GM19395 (cell line): ENCODE data around the gene MAML1.
"Not testable (repeated sequence)": the region's sequence is repeated elsewhere in the genome, so short reads cannot be mapped to it uniquely, and the experiment has no call there.

ENCODE experiments used
- ATAC-seq: cut with Tn5 transposase; IDR thresholded peaks from one replicate; pipeline ENCODE4 v1.9.1; 2021; ENCODE audit warnings: mild to moderate bottlenecking, moderate library complexity; ENCODE audit not compliant: unreplicated experiment

The MAML1 gene, protein sequence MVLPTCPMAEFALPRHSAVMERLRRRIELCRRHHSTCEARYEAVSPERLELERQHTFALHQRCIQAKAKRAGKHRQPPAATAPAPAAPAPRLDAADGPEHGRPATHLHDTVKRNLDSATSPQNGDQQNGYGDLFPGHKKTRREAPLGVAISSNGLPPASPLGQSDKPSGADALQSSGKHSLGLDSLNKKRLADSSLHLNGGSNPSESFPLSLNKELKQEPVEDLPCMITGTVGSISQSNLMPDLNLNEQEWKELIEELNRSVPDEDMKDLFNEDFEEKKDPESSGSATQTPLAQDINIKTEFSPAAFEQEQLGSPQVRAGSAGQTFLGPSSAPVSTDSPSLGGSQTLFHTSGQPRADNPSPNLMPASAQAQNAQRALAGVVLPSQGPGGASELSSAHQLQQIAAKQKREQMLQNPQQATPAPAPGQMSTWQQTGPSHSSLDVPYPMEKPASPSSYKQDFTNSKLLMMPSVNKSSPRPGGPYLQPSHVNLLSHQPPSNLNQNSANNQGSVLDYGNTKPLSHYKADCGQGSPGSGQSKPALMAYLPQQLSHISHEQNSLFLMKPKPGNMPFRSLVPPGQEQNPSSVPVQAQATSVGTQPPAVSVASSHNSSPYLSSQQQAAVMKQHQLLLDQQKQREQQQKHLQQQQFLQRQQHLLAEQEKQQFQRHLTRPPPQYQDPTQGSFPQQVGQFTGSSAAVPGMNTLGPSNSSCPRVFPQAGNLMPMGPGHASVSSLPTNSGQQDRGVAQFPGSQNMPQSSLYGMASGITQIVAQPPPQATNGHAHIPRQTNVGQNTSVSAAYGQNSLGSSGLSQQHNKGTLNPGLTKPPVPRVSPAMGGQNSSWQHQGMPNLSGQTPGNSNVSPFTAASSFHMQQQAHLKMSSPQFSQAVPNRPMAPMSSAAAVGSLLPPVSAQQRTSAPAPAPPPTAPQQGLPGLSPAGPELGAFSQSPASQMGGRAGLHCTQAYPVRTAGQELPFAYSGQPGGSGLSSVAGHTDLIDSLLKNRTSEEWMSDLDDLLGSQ

DNA sequence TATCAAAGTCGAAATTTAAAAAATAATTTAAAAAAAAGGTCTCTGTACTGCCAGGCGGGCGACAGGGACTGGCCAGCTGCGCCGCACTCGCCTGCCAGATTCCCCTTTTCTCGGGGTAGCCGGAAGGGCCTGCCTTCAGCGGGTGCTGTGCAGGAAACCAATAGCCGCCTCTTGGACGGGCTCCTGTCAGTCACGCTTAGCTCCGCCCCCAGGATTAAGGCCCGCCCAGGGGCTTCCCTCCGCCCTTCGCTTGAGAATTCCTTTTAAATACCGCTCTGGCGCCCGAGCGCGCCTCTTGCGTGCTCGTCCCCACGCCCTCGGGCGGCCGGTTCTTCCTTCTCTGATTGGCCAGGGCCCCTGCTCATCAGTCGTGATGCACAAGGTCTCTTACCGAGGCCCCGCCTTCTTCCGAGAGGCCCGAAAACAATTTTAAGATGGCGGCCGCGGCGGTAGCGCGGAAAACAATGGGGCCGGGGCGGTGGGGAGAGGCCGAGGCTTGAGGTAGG is at the start of gene MAML1:
MAML1 (plus strand) TSS at position 411 of the 506 bp plus-strand sequence. CDS start 291 bp downstream, outside the sequence.
- ATAC-seq = peak; percentile 96

DNA sequence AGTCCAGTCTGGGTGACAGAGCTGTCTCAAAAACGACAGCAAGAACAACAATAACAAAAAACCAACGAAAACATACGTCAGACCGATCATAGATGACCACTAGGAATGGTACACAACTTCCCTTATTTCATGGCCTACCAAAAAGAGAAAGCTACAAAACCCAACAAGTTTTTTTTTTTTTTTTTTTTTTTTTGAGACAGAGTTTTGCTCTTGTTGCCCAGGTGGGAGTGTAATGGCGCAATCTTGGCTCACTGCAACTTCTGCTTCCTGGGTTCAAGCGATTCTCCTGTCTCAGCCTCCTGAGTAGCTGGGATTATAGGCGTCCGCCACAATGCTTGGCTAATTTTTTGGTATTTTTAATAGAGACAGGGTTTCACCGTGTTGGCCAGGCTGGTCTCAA is 43.4 kb upstream of the MAML1 start:
- ATAC-seq = not testable (repeated sequence)

DNA sequence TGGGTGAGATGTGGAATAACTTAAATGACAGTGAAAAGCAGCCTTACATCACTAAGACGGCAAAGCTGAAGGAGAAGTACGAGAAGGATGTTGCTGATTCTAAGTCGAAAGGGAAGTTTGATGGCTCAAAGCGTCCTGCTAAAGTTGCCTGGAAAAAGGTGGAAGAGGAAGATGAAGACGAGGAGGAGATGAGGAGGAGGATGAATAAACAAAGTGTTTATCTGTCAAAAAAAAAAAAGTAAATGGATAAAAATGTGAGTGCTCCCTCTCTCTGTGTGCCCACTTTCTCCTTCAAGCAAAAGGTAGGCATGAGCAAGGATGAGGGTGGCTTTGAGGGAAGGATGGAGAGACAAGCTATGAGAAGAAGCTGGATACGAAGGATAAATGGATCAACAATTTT is 38.1 kb upstream of the MAML1 start:
- ATAC-seq = no peak

DNA sequence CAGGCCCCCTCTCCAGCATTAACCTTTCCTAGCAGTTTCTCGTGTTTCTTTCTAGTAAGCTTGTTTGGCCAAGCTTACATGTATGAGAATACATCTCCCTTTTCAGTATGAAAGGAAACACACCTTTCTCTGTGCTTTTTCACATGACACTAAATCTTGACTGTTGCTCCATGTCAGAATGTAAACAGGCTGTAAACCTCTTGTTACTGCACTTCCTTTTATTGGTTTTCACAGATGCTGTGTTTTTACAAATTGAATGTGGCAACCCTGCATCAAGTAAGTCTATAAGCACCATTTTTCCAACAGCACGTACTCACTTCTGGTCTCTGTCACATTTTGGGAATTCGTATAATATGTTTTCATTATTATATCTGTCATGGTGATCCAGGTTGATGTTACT is 36.0 kb upstream of the MAML1 start:
- no peak for ATAC-seq

DNA sequence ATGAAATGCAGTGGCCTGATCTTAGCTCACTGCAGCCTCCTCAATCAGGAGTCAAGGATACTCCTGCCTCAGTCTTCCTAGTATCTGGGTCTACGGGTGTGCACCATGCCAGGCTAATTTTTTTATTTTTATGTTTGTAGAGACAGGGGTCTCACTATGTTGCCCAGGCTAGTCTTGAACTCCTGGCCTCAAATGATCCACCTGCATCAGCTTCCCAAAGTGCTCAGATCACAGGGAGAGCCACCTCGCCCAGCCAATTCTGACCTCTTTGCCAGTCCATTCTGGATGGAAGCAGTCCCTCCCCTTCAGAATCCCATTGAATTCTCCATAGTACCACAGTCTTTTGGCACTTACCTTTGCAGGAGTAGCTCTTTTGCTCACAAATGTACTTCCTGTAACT is 35.5 kb upstream of the MAML1 start:
- ATAC-seq = no peak

DNA sequence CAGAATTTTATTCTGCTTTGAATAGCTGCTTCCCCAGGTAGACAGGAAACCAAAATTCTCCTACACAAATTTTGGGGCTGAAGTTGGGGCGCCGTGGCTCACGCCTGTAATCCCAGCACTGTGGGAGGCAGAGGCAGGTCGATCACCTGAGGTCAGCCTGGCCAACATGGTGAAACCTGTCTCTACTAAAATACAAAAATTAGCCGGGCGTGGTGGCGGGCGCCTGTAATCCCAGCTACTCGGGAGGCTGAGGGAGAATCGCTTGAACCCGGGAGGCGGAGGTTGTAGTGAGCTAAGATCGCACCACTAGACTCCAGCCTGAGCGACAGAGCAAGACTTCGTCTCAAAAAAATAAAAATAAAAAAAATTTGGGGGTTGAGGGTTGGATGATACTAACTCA is 35.1 kb upstream of the MAML1 start:
- ATAC-seq = not testable (repeated sequence)

DNA sequence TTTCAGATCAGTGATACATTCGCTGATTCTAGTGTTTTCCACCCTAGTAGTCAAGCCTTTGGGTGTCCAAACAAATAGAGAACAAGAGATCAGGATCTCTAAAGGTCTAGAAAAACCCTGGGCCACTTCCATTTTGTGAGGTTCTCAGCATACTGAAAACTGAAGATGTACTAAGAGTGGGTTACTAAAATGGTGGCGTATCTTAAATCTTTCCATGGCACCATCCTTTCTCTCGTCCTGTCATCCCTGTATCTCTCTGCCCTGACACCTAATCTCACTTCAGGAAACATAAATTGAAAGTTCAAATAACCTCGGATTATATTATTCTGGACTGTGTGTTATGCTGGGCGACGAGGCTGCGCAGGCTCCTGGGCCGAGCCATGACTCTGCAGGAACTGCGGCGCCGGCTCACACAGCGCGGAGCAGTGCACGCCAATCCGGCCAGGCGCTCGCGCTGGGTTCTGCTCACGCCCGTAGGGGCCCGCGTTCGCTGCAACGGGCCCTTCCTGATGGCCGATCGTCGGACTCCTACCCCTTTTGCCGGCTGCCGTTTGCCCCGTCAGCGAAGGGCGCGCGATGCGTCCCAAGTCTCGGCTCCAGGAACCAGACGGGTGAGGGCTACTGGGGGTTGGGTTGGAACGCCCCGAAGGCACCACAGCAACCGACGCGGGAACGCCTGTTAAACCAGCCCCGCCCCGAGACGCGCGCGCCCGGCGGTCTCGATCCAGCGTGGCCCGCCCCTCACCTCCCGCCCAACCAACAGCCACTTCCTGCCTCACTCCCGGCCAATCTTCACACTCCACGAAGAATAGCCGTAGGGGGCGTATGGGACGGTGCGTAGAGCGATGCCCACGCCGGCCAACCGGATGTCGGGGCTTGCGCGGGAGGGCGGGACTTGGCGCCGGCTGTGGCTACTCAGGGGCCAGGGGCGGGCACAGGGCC is 34.4 kb upstream of the MAML1 start:
- peak; percentile 85 for ATAC-seq

DNA sequence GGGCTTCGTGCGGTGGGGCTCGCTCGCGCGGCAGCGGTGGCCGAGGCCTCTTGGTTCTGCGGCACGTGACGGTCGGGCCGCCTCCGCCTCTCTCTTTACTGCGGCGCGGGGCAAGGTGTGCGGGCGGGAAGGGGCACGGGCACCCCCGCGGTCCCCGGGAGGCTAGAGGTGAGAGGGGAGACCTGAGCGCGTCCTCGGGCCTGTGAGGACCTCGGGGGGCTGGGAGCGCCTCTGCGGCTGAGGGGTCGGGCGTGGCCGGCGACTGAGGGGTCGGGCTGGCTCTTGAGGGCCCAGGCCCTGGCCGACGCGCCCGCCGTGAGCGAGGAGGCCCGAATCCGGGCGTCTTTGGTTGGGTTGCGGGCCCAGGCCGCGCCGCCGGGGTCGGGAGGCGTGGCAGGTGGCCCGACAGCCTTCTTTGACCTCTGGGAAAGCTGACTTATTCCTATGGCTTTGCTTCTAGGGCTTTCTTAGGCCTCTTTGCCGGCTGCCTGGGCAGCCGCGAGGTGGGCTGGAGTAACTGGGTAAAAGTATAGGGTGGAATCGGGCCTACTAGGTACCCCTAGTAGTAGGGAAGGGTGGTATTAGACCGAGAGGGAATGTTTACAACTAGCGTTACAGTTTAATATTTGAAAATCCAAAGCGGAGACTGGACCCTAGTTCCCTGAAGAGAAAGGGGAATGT is 33.5 kb upstream of the MAML1 start, which contains the start of gene CANX:
CANX (plus strand) TSS at position 33 of the 681 bp plus-strand sequence. CDS start 6,715 bp downstream, outside the sequence.
- ATAC-seq = no peak

DNA sequence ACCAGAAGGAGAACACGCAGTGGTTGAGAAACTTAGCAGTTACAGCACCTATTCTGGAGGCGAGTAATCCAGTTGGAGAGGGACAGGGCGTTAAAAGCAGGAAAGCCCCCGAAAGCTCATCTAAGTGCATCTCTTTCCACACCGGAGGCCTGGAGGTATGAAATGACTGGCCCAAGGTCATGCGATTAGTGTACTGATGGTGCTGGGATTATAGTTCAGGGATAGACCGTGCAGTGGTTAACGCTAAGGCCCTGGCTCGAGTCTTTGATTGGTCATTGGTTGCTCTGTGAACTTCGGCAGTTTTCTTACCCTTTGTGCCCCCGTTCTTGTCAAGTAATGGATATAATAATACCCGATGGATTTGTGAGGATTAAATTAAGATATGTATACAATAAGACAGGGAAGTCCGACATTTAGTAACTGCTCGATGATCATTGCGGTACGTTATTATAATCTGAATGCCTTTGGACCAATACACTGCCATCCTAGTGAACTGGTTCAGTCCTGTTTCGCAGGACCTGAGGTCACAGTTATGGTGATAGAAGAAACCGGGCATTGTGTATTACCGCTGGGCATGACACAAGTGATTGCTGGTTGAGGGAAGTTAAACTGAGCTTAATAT is 32.9 kb upstream of the MAML1 start:
- no peak for ATAC-seq

DNA sequence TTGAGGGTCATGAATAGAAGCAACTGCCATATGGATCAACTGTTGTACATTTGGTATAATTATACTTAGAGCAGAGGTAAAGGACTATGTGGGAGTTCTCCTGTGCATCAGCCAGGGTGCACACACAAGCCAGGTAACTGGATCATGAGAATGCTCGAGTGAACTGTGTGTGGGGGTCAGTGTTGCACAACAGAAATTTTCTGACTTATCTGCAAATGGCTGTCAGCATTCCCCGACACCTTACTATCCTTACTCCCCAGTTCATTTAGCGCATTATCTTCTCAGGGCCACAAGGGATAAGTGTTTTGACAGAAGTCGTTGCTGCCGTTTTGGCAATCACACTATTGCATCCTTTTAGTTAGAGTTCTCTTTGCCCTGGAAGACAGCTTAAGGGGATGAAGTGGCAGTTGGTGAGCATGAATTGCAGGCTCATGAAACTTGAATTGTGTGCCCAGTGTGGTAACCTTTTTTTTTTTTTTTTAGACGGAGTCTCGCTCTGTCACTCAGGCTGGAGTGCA is 32.2 kb upstream of the MAML1 start:
- no peak for ATAC-seq

DNA sequence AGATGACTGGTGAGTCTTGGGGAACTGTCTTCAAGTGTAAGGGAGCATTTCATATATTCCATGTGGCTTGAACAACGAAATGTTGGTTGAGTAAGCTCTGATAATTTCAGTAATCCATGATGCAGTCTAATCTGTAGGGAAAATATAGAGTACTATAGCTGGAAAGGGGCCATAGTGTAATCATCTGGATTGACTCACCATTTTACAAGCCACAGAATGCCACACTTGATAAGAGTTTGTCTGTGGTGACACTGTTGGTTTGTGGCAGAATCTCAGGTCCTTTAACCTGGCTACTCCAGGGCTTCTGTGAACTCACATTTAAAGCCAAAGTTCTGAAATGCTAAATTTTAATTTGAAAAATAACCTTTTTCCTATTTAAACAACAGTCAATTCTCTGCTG is 16.3 kb upstream of the MAML1 start:
- ATAC-seq = no peak

DNA sequence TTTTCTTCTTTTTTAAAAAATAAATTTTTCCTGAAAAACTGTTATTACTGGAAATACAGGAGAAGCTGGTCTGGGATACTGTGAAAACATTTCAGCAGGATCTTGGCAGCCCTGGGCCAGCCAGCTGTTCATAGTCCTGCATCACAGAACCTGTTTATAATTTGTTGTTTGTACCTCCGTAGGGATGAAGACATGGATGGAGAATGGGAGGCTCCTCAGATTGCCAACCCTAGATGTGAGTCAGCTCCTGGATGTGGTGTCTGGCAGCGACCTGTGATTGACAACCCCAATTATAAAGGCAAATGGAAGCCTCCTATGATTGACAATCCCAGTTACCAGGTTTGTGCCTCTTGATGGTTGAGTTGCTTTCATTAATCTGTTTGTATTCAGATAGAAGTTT is 12.4 kb upstream of the MAML1 start:
- ATAC-seq = no peak

DNA sequence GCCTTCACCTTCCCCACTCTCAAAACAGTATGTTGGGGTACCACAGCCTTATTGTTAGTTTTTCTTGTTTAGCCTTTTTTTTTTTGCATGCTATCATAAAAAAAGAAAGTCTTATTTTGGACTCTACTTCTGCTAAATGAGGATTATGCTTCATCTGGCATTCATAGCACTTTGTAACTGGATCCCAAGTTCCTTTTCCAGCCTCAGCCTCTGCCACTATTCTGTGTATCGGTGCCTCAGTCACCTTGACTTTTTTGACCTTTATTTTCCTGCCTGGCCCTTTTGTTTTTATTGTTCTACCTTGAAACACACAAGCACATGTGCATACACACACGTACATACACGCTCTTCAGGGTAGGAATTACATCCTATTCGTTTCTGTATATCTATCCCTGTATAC is 8.5 kb upstream of the MAML1 start:
- ATAC-seq = no peak

DNA sequence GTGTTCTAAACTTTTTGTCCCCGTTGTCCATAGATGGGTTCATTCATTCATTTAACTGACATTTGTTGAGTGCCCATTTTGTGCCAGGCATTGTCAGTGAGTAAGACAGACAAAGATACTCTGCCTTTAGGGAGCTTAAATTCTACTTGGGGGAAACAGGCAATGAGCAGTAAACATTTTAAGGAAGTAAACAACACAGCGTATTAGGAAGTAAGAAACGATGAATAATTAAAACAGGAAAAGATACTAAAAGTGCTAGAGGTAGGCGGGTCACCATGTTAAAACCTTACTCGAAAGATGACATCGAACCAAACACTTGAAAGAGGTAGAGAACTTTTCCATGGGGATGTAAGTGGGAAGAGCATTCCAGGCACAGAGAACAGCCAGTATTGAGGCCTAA is 5.5 kb upstream of the MAML1 start:
- no peak for ATAC-seq

DNA sequence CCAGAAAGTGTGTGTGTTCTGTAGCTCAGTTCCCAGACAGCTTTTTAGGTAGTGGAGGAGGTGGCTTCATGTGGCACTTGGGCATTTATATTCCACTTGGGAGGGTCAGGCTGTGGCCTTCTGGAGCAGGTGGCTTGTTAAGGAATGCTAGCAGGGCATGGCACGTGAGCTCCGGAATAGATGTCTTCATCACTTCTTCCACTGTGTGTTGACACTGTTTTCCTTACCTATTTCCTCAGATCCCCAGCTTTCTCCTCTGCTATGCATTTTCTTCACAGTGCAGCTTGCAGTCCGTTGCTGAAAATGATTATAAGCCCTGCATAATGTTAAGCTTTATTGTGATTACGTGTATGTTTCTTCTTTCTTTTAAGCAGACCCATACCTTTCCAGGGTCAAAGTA is 3.3 kb upstream of the MAML1 start:
- no peak for ATAC-seq

DNA sequence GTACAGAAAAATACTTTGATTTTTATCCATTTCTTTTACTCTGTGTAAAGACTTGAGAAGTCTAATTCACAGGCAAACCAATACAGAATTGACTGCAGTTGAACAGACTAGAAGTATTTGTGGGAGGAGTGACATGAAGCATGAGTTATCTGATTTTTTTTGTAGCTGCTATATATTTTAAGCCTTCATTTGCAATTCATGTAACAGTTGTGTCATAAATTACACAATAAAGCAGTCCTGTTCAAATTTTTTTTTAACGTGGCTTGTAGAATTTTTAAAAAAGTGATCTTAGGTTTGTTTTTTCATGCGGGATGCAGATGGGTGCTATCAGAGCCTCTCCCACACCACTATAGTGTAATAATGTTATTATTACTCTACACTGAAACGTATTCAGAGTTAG is 2.9 kb upstream of the MAML1 start:
- ATAC-seq = no peak

DNA sequence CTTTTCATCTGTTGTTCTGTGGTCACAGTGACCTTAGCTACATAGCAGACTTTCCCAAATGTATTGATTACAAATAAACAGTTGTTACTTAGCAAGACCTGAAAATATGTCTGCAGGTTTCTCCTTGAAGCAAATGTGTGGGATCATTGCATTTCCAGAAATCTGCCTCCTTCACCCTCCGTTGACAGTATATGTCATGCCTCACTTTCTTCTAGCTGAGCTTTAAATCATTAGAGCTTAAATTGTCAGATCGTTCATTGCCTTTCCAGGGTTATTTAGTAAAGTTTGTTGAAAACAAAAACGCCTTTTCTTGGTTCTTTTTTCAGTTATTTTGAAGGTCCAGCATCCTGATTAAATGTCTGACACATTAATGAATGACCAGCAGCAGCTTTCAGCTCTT is 2.3 kb upstream of the MAML1 start:
- no peak for ATAC-seq

DNA sequence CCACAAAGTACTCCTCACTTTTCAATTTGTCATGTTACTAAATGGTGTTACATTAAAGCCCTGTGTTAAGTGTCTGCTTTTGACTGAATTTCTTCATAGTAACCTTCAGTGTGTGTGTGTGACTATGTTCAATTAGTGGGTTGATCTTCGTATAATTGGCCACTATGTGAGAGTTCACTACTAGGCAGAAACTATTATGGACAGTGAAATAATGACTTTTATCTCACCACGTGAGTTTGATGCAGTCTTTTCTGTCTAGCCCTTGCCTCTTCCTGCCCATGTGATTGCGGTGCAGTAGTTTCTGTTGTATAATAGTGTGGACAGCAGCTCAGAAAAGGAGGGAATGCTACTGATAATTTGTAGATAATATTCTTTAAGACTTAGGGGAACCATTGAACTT is 1.8 kb upstream of the MAML1 start:
- ATAC-seq = no peak

DNA sequence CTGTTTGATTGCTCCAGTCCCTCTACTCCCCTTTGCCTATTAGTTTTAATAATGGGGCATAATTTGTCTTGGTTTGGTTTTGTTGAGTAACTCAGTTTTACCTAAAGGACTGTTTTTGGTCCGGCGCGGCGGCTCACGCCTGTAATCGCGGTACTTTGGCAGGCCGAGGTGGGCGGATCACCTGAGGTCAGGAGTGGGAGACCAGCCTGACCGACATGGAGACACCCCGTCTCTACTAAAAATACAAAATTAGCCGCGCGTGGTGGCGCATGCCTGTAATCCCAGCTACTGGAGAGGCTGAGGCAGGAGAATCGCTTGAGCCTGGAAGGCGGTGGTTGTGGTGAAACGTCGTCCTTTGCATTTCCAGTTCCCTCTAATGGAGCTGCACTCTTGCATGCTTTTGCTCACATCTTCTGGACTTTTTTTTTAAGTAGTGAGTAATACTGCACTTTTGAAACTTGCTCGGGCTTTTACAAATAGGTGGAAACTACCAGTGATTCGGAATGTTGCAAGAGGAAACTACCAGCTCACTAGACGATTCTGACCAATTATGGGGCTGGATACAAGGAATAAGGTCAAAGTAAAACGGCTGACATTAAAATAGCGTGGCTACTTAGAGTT is 721 bp upstream of the MAML1 start:
- ATAC-seq = peak; percentile 22
